Endothelial cell (in vitro differentiated cells): ENCODE data around the gene PDE3A. TPM values are rescaled to one million over a fixed set of nuclear protein-coding genes. Genes with fewer than 3 reads are reported as not detected.

ENCODE experiments used
- DNase-seq: peaks from one replicate; pipeline ENCODE4 v3.0.0; 2021; ENCODE audit warnings: low spot score
- H3K27ac Mint-ChIP-seq: one replicate; pipeline ENCODE4 v1.8.0; 2021; ENCODE audit warnings: mixed read lengths, inconsistent platforms; ENCODE audit not compliant: unreplicated experiment
- H3K27me3 Mint-ChIP-seq: one replicate; pipeline ENCODE4 v1.8.0; 2021; ENCODE audit warnings: mild to moderate bottlenecking, moderate library complexity, mixed read lengths, inconsistent platforms; ENCODE audit not compliant: unreplicated experiment
- H3K36me3 Mint-ChIP-seq: one replicate; pipeline ENCODE4 v1.8.0; 2021; ENCODE audit warnings: mild to moderate bottlenecking, low read depth, mixed read lengths, inconsistent platforms; ENCODE audit not compliant: unreplicated experiment
- H3K4me1 Mint-ChIP-seq: one replicate; pipeline ENCODE4 v1.8.0; 2021; ENCODE audit warnings: mild to moderate bottlenecking, mixed read lengths, inconsistent platforms; ENCODE audit not compliant: unreplicated experiment
- H3K4me3 Mint-ChIP-seq: one replicate; pipeline ENCODE4 v1.8.0; 2021; ENCODE audit warnings: mild to moderate bottlenecking, mixed read lengths, inconsistent platforms; ENCODE audit not compliant: unreplicated experiment
- H3K9me3 Mint-ChIP-seq: one replicate; pipeline ENCODE4 v1.8.0; 2021; ENCODE audit warnings: mixed read lengths, inconsistent platforms; ENCODE audit not compliant: unreplicated experiment
- total RNA-seq: library from RNA; stranded (reverse); fragmentation: NEBNext Ultra II Directional; extraction: Animal tissue kit (Norgen Biotek cat#: 25700); gene quantifications from one replicate; pipeline ENCODE4 v1.2.1, GENCODE V29; 2021; ENCODE audit not compliant: unreplicated experiment
- TF ChIP-seq, protein P1 (sequence below): fragments of 200-600 bp; sonication (generic); IDR thresholded peaks from one replicate; pipeline ENCODE4 v1.5.0; 2021; ENCODE audit warnings: antibody characterized with exemption; ENCODE audit not compliant: unreplicated experiment

Gene PDE3A
- total RNA-seq, 1 donor from 2014 or later = 0.97 TPM

DNA sequence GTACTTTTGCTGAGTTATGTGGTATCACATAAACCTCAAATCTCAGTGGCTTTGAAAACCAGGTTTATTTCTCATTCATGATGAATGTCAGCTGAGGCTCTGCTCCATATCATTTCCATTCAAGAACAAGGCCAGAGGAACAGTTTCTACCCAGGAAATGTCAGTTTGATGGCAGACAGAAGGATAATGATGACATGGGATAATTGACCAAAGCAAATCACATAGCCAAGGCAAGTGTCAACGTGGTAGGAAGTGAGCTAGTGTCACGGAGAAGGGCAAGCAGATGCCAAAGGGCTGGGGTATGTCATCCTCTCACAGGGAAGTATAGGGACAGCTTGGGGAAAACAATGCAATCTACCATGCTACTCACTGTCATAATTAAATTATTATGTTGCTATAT is 12.3 kb upstream of the PDE3A start:
- Mint-ChIP-seq H3K27ac (no peak overlapping the region), H3K4me1 (no peaks in the 10 kb centered on the region), H3K27me3 (no peaks in the 10 kb centered on the region), H3K9me3 (no peaks in the 10 kb centered on the region), H3K36me3 (no peaks in the 10 kb centered on the region), H3K4me3 (no peak overlapping the region)
- DNase-seq = no peak
- TF ChIP-seq, protein P1, sequence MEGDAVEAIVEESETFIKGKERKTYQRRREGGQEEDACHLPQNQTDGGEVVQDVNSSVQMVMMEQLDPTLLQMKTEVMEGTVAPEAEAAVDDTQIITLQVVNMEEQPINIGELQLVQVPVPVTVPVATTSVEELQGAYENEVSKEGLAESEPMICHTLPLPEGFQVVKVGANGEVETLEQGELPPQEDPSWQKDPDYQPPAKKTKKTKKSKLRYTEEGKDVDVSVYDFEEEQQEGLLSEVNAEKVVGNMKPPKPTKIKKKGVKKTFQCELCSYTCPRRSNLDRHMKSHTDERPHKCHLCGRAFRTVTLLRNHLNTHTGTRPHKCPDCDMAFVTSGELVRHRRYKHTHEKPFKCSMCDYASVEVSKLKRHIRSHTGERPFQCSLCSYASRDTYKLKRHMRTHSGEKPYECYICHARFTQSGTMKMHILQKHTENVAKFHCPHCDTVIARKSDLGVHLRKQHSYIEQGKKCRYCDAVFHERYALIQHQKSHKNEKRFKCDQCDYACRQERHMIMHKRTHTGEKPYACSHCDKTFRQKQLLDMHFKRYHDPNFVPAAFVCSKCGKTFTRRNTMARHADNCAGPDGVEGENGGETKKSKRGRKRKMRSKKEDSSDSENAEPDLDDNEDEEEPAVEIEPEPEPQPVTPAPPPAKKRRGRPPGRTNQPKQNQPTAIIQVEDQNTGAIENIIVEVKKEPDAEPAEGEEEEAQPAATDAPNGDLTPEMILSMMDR = no peak

DNA sequence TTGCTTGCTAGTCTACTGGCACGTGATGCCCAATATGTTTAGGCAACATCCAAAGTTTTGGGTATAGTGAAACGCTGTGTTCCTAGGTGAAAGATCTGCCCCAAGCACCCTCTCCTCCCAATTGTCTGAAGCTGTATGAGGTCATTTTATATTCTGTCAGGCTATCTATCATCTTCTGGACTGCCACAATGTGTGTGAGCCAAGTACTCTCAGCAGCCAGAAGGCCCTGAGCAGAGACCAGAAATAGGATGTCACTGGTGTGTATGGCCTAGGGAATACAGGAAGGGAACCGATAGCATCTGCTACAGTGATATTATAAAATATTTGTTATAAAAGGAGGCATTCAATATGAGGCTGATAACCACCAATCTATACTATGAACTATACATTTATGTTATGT is 7.9 kb upstream of the PDE3A start:
- Mint-ChIP-seq H3K36me3 (no peaks in the 10 kb centered on the region), H3K27ac (no peak overlapping the region), H3K4me3 (no peak overlapping the region), H3K27me3 (peaks cover 1% of the 10 kb centered on the region), H3K4me1 (no peaks in the 10 kb centered on the region), H3K9me3 (no peaks in the 10 kb centered on the region)
- TF ChIP-seq, protein P1 = no peak
- DNase-seq = no peak

DNA sequence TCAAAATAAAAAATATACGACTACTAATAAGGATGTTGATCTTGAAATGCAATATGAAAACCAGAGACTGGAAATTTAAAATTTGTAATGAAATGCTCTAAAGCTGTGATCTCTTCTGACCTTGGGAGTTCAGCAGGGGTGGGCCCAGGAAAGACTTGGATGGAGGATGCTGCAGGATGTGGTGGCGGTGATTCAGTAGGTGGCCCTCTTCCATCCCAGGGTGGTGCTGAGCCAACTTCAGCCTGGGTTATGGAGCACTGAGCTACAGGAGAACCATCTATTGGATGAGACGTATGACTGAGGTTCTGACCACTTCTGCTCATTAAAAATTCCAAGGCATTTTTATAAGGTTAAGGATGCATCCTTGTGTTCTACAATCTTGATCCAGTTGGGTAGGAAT is 6.9 kb upstream of the PDE3A start:
- no peaks in the 10 kb centered on the region for H3K36me3 Mint-ChIP-seq
- H3K9me3 Mint-ChIP-seq = no peaks in the 10 kb centered on the region
- DNase-seq = no peak
- no peaks in the 10 kb centered on the region for H3K4me1 Mint-ChIP-seq
- H3K4me3 Mint-ChIP-seq = no peak overlapping the region
- H3K27ac Mint-ChIP-seq = no peak overlapping the region
- TF ChIP-seq, protein P1 = no peak
- H3K27me3 Mint-ChIP-seq = peaks cover 1% of the 10 kb centered on the region

DNA sequence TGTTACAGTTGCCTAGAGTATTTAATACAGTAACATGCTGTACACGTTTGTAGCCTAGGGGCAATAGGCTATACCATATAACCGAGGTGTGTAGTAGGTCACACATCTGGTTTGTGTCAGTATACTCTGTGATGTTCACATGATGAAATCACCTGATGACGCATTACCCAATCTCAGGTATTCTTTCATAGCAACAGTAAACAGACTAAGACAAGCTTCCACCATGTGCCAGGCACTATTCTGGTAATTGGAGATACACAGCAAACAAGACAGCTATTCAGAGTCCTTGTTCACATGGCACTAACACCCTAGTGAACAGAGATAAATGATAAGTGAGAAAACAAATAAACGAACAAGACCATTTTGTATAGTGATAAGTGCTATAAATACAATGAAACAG is 3.8 kb upstream of the PDE3A start:
- no peaks in the 10 kb centered on the region for H3K4me1 Mint-ChIP-seq
- no peaks in the 10 kb centered on the region for H3K9me3 Mint-ChIP-seq
- no peaks in the 10 kb centered on the region for H3K36me3 Mint-ChIP-seq
- TF ChIP-seq, protein P1 = no peak
- peaks cover 2% of the 10 kb centered on the region for H3K27me3 Mint-ChIP-seq
- no peak overlapping the region for H3K27ac Mint-ChIP-seq
- no peak for DNase-seq
- no peak overlapping the region for H3K4me3 Mint-ChIP-seq

DNA sequence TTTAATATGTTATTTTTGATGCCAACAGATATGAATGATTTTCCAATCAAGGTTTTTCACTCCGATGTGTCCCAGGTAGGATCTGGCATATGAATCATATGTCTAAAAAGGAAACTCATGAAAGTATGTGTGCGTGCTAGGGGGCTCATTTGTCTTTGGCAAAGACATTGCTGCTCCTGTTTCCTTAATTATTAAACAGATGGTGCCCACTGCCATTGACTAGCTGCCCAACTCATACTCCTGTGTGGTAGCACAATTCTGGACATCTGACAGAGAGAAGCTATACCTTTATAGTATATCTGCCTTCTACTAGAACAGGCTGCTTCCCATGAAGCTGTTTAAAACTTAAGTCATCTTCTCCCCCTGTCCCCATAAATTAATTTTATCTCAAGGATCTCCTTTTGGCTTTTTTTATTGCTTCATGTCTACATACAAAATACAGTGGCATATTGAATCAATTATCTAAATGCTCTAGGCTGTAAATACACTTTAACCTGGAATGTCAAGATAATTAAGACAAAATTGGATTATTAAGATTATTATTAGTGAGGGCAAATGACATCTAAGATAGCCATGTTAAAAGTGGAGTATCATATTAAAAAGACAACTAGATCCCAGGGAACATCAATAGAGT is 1.4 kb upstream of the PDE3A start:
- Mint-ChIP-seq H3K27me3 (peaks cover 2% of the 10 kb centered on the region), H3K9me3 (no peaks in the 10 kb centered on the region), H3K27ac (no peak overlapping the region), H3K4me3 (no peak overlapping the region), H3K4me1 (peaks cover 4% of the 10 kb centered on the region), H3K36me3 (no peaks in the 10 kb centered on the region)
- DNase-seq = no peak
- TF ChIP-seq, protein P1 = no peak
